ENCODE measurements around the gene POLRMT.

- no peak for TF ChIP-seq EZH2 (IDR thresholded peaks at IDR 0.05; ENCODE audit: borderline replicate concordance, low read depth, low read length, poor library complexity, severe bottlenecking)
- TF ChIP-seq CTCF (conservative IDR thresholded peaks at IDR 0.05; ENCODE audit: low read depth, low read length) = no peak
These were observed 17.7 kb downstream of the POLRMT start for GRCh38 chr19:615619-616018.
